Measurements from ENCODE around the gene SLC6A3. TPM values are rescaled to one million over a fixed set of nuclear protein-coding genes. Genes with fewer than 3 reads are reported as not detected.

The SLC6A3 gene
- total and polyA plus RNA-seq, 2 experiments from 2014 or later = not detected

DNA sequence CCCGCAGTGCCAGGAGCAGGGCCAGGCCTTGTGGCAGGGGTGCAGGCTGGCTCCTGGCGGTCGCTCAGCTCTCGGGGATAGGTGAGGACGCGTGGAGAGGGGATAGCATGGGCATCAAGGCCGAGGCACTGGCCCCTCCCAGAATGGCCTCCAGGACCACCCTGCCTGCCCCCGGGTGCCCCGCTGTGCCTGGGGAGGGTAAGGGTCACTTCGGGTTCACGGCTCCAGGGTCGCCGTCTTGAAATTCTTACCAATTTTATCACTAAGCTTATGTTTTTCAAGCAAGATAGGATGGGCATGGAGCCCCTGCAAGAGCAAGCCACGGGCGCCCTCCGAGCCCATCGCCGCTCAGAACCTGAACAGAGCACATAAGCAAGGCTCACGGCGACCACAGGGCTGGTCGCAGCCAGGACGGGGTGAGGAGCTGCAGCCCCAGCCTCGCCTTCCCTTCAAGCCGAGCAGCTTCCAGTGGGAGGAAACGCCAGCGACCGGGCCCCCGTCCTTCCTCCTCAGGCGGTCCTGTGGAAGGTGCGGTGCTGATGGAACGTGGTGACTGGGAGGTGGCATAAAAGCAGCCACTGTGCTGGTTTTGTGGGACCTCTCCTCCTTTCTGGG is 86.1 kb downstream of the SLC6A3 start:
- Histone ChIP-seq H3K79me2 (ENCODE audit: insufficient read depth) (no peaks in the 10 kb centered on the region), H2AFZ (no peak overlapping the region), H3K4me3 (no peak overlapping the region), H4K20me1 (ENCODE audit: insufficient read depth) (no peaks in the 10 kb centered on the region), H3K27ac (no peak overlapping the region), H3K36me3 (ENCODE audit: low read depth) (no peaks in the 10 kb centered on the region), H3K4me2 (ENCODE audit: unreplicated experiment) (no peak overlapping the region), H3K9me3 (ENCODE audit: low read depth) (no peaks in the 10 kb centered on the region), H3K27me3 (replicated peaks; ENCODE audit: insufficient read depth) (peaks cover 60% of the 10 kb centered on the region), H3F3A (ENCODE audit: insufficient read depth) (0 out of 2 replicates have a peak, but pooled peaks cover 4% of the 10 kb centered on the region), H3K4me1 (ENCODE audit: insufficient read depth) (no peaks in the 10 kb centered on the region), H3K9ac (no peak overlapping the region), H3K9me2 (ENCODE audit: insufficient read depth) (no peaks in the 10 kb centered on the region)
- no peak for DNase-seq
- TF ChIP-seq EZH2phosphoT487 (IDR thresholded peaks at IDR 0.05; ENCODE audit: insufficient read depth, low read depth) (no peak), EZH2 (IDR thresholded peaks at IDR 0.05; ENCODE audit: insufficient read depth, poor library complexity, severe bottlenecking) (no peak)
- WGBS, 2 experiments (ENCODE audit: low coverage in 1 of 2, low lambda C conversion rate in 2 of 2, missing lambda C conversion rate in 2 of 2) = 57 to 60% methylated on average over 29 to 31 of the region's 31 CpGs
- in situ Hi-C loops (cut with MboI) = no loop called here

DNA sequence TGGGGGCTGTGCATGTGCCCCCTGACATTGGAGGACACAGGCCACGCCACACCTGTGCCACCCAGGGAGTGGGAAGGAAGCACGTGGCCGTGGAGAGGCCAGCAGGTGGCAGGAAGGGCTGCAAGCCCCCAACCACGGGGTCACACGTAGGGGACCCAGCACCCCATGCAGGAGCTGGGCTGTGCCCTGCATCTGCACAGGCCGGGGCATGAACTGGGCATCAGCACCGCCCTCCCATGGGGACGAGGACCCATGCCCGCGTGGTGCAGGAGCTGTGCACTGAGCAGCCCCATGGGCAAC is 86.6 kb downstream of the SLC6A3 start:
- no peaks in the 10 kb centered on the region for H3K36me3 ChIP-seq (ENCODE audit: low read depth)
- no peak overlapping the region for H2AFZ ChIP-seq
- 45 to 47% methylated on average over 8 to 10 of the region's 10 CpGs for WGBS, 2 experiments (ENCODE audit: low coverage in 1 of 2, low lambda C conversion rate in 2 of 2, missing lambda C conversion rate in 2 of 2)
- H3K9me2 ChIP-seq (ENCODE audit: insufficient read depth) = no peaks in the 10 kb centered on the region
- no peak overlapping the region for H3K4me2 ChIP-seq (ENCODE audit: unreplicated experiment)
- H3F3A ChIP-seq (ENCODE audit: insufficient read depth) = 0 out of 2 replicates have a peak, but pooled peaks cover 4% of the 10 kb centered on the region
- H3K27me3 ChIP-seq (replicated peaks; ENCODE audit: insufficient read depth) = peaks cover 59% of the 10 kb centered on the region
- H3K27ac ChIP-seq = no peak overlapping the region
- no peaks in the 10 kb centered on the region for H3K4me1 ChIP-seq (ENCODE audit: insufficient read depth)
- no peaks in the 10 kb centered on the region for H3K79me2 ChIP-seq (ENCODE audit: insufficient read depth)
- in situ Hi-C loops (cut with MboI) = no loop called here
- no peak overlapping the region for H3K4me3 ChIP-seq
- H3K9ac ChIP-seq = no peak overlapping the region
- TF ChIP-seq EZH2phosphoT487 (IDR thresholded peaks at IDR 0.05; ENCODE audit: insufficient read depth, low read depth) (no peak), EZH2 (IDR thresholded peaks at IDR 0.05; ENCODE audit: insufficient read depth, poor library complexity, severe bottlenecking) (no peak)
- H4K20me1 ChIP-seq (ENCODE audit: insufficient read depth) = no peaks in the 10 kb centered on the region
- no peaks in the 10 kb centered on the region for H3K9me3 ChIP-seq (ENCODE audit: low read depth)
- DNase-seq = no peak

DNA sequence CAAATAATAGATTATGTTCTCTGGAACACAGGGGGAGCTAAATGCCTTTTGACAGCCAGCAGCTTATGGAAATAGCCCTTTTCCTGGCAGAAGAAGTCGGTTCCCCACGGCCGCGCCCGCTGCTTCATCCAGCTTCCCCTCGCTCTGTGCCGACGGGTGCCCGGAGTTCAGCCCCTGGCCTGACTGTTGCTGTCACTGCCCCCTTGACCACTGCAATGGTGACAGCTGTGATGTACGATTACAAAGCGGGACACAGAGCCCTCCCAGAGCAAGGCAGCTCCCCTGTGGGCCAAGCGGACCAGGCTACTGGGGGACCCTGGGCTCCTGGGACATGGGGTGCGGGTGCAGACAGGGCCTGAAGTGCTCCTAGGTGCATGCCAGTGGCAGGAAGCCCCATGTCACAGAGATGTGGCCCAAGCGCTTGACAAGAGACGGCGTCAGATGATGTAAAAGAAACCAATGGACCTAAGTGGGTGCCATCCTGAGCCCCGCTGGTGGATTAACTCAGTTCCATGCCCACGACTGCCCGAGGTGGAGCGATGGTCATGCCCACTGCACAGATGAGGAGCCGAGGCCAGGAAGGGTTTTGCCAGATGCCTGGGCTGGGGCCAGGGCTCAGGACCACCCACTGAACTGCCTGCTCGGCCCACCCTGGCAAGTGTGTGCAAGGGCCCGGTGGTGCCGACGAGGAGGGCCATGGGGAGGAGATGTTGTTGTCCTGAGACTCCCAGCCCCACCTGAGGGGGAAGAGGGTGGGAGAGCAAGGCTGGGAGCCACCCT is 87.1 kb downstream of the SLC6A3 start:
- Histone ChIP-seq H3K27ac (no peak overlapping the region), H3K4me2 (ENCODE audit: unreplicated experiment) (no peak overlapping the region), H3K4me1 (ENCODE audit: insufficient read depth) (no peaks in the 10 kb centered on the region), H3K36me3 (ENCODE audit: low read depth) (no peaks in the 10 kb centered on the region), H3K9ac (no peak overlapping the region), H3K4me3 (no peak overlapping the region), H3K27me3 (replicated peaks; ENCODE audit: insufficient read depth) (peaks cover 56% of the 10 kb centered on the region), H3K9me3 (ENCODE audit: low read depth) (no peaks in the 10 kb centered on the region), H3K79me2 (ENCODE audit: insufficient read depth) (no peaks in the 10 kb centered on the region), H2AFZ (no peak overlapping the region), H4K20me1 (ENCODE audit: insufficient read depth) (no peaks in the 10 kb centered on the region), H3F3A (ENCODE audit: insufficient read depth) (0 out of 2 replicates have a peak, but pooled peaks cover 4% of the 10 kb centered on the region), H3K9me2 (ENCODE audit: insufficient read depth) (no peaks in the 10 kb centered on the region)
- 61 to 65% methylated on average over 25 of the region's 25 CpGs for WGBS, 2 experiments (ENCODE audit: low coverage in 1 of 2, low lambda C conversion rate in 2 of 2, missing lambda C conversion rate in 2 of 2)
- TF ChIP-seq EZH2phosphoT487 (IDR thresholded peaks at IDR 0.05; ENCODE audit: insufficient read depth, low read depth) (no peak), EZH2 (IDR thresholded peaks at IDR 0.05; ENCODE audit: insufficient read depth, poor library complexity, severe bottlenecking) (no peak)
- in situ Hi-C loops (cut with MboI) = no loop called here
- no peak for DNase-seq

DNA sequence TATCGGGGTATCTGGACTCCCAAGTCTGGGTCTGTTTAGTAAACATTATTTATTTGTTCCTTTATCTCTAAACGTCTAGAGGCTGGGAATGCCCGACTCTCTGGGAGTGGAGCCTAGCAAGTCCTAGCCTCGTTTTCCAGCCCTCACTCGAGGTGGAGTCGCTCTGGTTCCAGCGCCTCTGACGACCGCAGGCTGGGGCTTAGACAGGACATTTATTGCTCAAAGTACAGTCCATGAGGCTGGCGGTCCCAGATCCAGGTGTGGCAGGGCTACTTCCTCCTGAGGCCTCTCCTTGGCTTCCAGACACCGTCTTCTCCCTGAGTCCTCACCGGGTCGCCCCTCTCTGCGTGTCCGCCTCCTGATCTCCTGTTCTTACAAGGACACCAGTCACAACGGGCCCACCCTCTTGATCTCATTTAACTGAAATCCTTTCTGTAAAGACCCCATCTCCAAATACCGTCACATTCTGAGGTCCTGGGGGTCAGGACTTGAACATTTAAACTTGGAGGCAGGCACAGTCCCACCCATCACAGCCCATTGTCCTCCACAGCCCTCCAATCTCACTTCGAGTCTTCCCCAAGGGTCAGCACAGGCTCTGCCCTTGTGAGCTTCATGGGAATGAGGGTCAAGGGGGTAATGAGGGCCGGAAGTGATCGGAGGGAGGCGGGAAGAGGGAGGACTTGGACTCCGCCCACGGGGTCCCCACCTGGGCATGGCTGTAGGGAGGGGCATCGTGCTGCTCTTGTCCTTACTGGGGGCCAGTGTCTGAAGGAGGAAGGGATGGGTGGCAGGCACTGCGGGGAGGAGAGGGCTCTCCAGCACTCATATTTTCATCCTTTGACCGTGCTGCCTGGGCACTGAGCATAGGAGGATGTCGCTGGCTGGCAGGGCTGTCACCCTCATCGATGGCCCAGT is 88.1 kb downstream of the SLC6A3 start:
- TF ChIP-seq EZH2 (IDR thresholded peaks at IDR 0.05; ENCODE audit: insufficient read depth, poor library complexity, severe bottlenecking) = no peak
- no peak for TF ChIP-seq EZH2phosphoT487 (IDR thresholded peaks at IDR 0.05; ENCODE audit: insufficient read depth, low read depth)
- no peak for DNase-seq
- Histone ChIP-seq H3K27me3 (replicated peaks; ENCODE audit: insufficient read depth) (peaks cover 56% of the 10 kb centered on the region), H3K79me2 (ENCODE audit: insufficient read depth) (no peaks in the 10 kb centered on the region), H3K4me3 (no peak overlapping the region), H4K20me1 (ENCODE audit: insufficient read depth) (no peaks in the 10 kb centered on the region), H3K36me3 (ENCODE audit: low read depth) (no peaks in the 10 kb centered on the region), H2AFZ (no peak overlapping the region), H3F3A (ENCODE audit: insufficient read depth) (0 out of 2 replicates have a peak, but pooled peaks cover 4% of the 10 kb centered on the region), H3K9ac (no peak overlapping the region), H3K4me1 (ENCODE audit: insufficient read depth) (no peaks in the 10 kb centered on the region), H3K9me3 (ENCODE audit: low read depth) (no peaks in the 10 kb centered on the region), H3K9me2 (ENCODE audit: insufficient read depth) (no peaks in the 10 kb centered on the region), H3K27ac (no peak overlapping the region), H3K4me2 (ENCODE audit: unreplicated experiment) (no peak overlapping the region)
- in situ Hi-C loops (cut with MboI) = no loop called here
- WGBS, 2 experiments (ENCODE audit: low coverage in 1 of 2, low lambda C conversion rate in 2 of 2, missing lambda C conversion rate in 2 of 2) = 52 to 58% methylated on average over 28 of the region's 28 CpGs

Data from GM23248 (cell line).